HL-60 (cell line): Measurements from ENCODE around the gene SELENOI.

Experiments used
- DNase-seq, 2 experiments: peaks; one replicate each; pipeline ENCODE4 v3.0.0-alpha.2; 2010 to 2020; ENCODE audit warnings: low read depth in 1 of 2, low spot score in 1 of 2
- H3K27ac ChIP-seq: fragments of 250-450 bp; sonication (Bioruptor Pico); replicated peaks from 2 replicates; pipeline ENCODE4 v1.5.1; 2020; ENCODE audit warnings: mild to moderate bottlenecking, moderate library complexity
- H3K27me3 ChIP-seq: fragments of 250-450 bp; sonication (Bioruptor Pico); 2 replicates; pipeline ENCODE4 v1.5.1; 2021; ENCODE audit warnings: mild to moderate bottlenecking, moderate library complexity; ENCODE audit not compliant: insufficient read depth, poor library complexity, severe bottlenecking
- H3K4me3 ChIP-seq: replicated peaks from 2 replicates; pipeline ENCODE4 v1.5.1; 2011; ENCODE audit warnings: mild to moderate bottlenecking, control low read depth, low read length; ENCODE audit not compliant: insufficient read depth
- CTCF ChIP-seq: IDR thresholded peaks from one replicate; pipeline ENCODE4 v1.5.1; 2011; ENCODE audit warnings: low read length, control low read depth, inconsistent platforms; ENCODE audit not compliant: insufficient read depth
- GABPA ChIP-seq: IDR thresholded peaks from 2 replicates; pipeline ENCODE4 v1.6.1; 2012; ENCODE audit warnings: low read depth
- POLR2AphosphoS5 ChIP-seq: IDR thresholded peaks from 2 replicates; pipeline ENCODE4 v1.6.1; 2012; ENCODE audit warnings: low read depth
- REST ChIP-seq: IDR thresholded peaks from 2 replicates; pipeline ENCODE4 v1.6.1; 2012; ENCODE audit warnings: low read depth; ENCODE audit not compliant: insufficient replicate concordance
- SPI1 ChIP-seq: IDR thresholded peaks from 2 replicates; pipeline ENCODE4 v1.6.1; 2012; ENCODE audit warnings: low read depth, mild to moderate bottlenecking, borderline replicate concordance

Gene SELENOI

GRCh38 chr2:26399771-26400376 is 53.9 kb downstream of the SELENOI start:
- peak; percentile 28 to 74 for DNase-seq
- peak overlapping the region; percentile 44 for H3K27ac ChIP-seq
- TF ChIP-seq GABPA (no peak), SPI1 (no peak), POLR2AphosphoS5 (peak; percentile 42; the same call in 1 of the 2 replicates), REST (no peak), CTCF (no peak)
- H3K4me3 ChIP-seq: no peak overlapping the region
- H3K27me3 ChIP-seq: no peaks in the 10 kb centered on the region

GRCh38 chr2:26400723-26401122 is 54.8 kb downstream of the SELENOI start:
- peak in 1 of 2 experiments; percentile 32 for DNase-seq
- H3K27ac ChIP-seq: peak overlapping the region; percentile 44; the same call in 1 of the 2 replicates
- no peak for TF ChIP-seq REST
- TF ChIP-seq POLR2AphosphoS5: no peak
- no peak for TF ChIP-seq CTCF
- TF ChIP-seq GABPA: no peak
- TF ChIP-seq SPI1: no peak

GRCh38 chr2:26401739-26402541 is 56.0 kb downstream of the SELENOI start, which contains the start of gene DRC1:
Gene DRC1, plus strand, starts transcription at chr2:26401920. Its CDS starts 70 bp downstream, at chr2:26401990.
- TF ChIP-seq POLR2AphosphoS5: no peak
- TF ChIP-seq SPI1: no peak
- no peak for TF ChIP-seq CTCF
- TF ChIP-seq GABPA: no peak
- TF ChIP-seq REST: no peak
- H3K27me3 ChIP-seq: no peaks in the 10 kb centered on the region
- no peak within 1 kb of the TSS for H3K27ac ChIP-seq
- H3K4me3 ChIP-seq: no peak within 1 kb of the TSS
- no peak for DNase-seq

More at GRCh38 chr2:26400723-26401122, 54.8 kb downstream of the SELENOI start:
- Histone ChIP-seq H3K4me3 (no peak overlapping the region), H3K27me3 (no peaks in the 10 kb centered on the region)
